ENCODE data around the gene GOLGA2.

The GOLGA2 gene

DNA sequence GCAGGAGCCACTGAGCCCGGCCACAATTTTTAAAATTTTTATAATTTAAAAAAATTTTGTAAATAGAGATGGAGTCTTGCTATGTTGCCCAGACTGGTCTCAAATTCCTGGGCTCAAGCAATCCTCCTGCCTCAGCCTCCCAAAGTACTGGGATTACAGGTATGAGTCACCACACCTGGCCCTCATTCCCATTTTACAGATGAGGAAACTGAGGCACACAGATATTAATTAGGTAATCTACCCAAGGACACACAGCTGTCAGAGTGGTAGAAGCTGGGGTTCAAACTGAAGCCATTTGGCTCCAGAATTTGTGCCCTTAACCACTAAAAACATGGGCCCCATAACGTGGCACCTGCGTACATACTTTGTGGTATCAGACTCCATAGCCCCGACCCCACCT, 38.9 kb upstream of the GOLGA2 start:
- TF ChIP-seq, protein P1, sequence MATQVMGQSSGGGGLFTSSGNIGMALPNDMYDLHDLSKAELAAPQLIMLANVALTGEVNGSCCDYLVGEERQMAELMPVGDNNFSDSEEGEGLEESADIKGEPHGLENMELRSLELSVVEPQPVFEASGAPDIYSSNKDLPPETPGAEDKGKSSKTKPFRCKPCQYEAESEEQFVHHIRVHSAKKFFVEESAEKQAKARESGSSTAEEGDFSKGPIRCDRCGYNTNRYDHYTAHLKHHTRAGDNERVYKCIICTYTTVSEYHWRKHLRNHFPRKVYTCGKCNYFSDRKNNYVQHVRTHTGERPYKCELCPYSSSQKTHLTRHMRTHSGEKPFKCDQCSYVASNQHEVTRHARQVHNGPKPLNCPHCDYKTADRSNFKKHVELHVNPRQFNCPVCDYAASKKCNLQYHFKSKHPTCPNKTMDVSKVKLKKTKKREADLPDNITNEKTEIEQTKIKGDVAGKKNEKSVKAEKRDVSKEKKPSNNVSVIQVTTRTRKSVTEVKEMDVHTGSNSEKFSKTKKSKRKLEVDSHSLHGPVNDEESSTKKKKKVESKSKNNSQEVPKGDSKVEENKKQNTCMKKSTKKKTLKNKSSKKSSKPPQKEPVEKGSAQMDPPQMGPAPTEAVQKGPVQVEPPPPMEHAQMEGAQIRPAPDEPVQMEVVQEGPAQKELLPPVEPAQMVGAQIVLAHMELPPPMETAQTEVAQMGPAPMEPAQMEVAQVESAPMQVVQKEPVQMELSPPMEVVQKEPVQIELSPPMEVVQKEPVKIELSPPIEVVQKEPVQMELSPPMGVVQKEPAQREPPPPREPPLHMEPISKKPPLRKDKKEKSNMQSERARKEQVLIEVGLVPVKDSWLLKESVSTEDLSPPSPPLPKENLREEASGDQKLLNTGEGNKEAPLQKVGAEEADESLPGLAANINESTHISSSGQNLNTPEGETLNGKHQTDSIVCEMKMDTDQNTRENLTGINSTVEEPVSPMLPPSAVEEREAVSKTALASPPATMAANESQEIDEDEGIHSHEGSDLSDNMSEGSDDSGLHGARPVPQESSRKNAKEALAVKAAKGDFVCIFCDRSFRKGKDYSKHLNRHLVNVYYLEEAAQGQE (IDR thresholded peaks at IDR 0.05; ENCODE audit: insufficient replicate concordance, low read depth): no peak
- TF ChIP-seq POLR2AphosphoS5 (IDR thresholded peaks at IDR 0.05; ENCODE audit: low read depth) (no peak), SPI1 (IDR thresholded peaks at IDR 0.05; ENCODE audit: borderline replicate concordance, low read depth) (no peak), GABPA (IDR thresholded peaks at IDR 0.05; ENCODE audit: low read depth) (no peak)
- TF ChIP-seq, protein P2, sequence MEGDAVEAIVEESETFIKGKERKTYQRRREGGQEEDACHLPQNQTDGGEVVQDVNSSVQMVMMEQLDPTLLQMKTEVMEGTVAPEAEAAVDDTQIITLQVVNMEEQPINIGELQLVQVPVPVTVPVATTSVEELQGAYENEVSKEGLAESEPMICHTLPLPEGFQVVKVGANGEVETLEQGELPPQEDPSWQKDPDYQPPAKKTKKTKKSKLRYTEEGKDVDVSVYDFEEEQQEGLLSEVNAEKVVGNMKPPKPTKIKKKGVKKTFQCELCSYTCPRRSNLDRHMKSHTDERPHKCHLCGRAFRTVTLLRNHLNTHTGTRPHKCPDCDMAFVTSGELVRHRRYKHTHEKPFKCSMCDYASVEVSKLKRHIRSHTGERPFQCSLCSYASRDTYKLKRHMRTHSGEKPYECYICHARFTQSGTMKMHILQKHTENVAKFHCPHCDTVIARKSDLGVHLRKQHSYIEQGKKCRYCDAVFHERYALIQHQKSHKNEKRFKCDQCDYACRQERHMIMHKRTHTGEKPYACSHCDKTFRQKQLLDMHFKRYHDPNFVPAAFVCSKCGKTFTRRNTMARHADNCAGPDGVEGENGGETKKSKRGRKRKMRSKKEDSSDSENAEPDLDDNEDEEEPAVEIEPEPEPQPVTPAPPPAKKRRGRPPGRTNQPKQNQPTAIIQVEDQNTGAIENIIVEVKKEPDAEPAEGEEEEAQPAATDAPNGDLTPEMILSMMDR (IDR thresholded peaks at IDR 0.05; ENCODE audit: insufficient read depth, low read length): no peak
- DNase-seq (ENCODE audit: low read depth in 1 of 2, low spot score in 1 of 2): no peak
- no peak overlapping the region for H3K27ac ChIP-seq (replicated peaks)
- no peak overlapping the region for H3K4me3 ChIP-seq (replicated peaks; ENCODE audit: insufficient read depth, low read length)
- H3K27me3 ChIP-seq (ENCODE audit: insufficient read depth, poor library complexity, severe bottlenecking): no peaks in the 10 kb centered on the region

DNA sequence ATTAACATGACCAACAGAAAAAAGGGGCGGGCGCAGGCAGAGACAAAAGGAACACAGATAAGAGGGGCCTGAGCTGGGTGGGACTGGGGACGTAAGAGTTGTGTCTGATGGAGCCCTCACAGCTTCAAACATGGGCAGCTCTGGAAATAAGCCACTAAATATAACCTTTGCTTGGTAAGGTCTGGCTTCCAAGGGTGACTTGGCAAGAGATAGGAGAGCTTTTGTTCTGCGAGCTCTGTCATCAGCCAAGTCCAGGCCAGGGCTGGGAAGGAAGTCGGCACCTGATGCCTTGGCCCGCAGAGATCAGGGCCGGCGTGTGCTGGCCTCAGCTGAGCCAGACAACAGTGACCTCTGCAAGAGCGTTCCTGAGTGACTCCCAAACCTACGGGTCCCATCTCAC, 34.7 kb upstream of the GOLGA2 start:
- H3K27ac ChIP-seq (replicated peaks): no peak overlapping the region
- H3K4me3 ChIP-seq (replicated peaks; ENCODE audit: insufficient read depth, low read length): no peak overlapping the region
- TF ChIP-seq POLR2AphosphoS5 (IDR thresholded peaks at IDR 0.05; ENCODE audit: low read depth) (no peak), SPI1 (IDR thresholded peaks at IDR 0.05; ENCODE audit: borderline replicate concordance, low read depth) (no peak), GABPA (IDR thresholded peaks at IDR 0.05; ENCODE audit: low read depth) (no peak)
- TF ChIP-seq, protein P1 (IDR thresholded peaks at IDR 0.05; ENCODE audit: insufficient replicate concordance, low read depth): no peak
- TF ChIP-seq, protein P2 (IDR thresholded peaks at IDR 0.05; ENCODE audit: insufficient read depth, low read length): no peak
- no peaks in the 10 kb centered on the region for H3K27me3 ChIP-seq (ENCODE audit: insufficient read depth, poor library complexity, severe bottlenecking)
- no peak for DNase-seq (ENCODE audit: low read depth in 1 of 2, low spot score in 1 of 2)

DNA sequence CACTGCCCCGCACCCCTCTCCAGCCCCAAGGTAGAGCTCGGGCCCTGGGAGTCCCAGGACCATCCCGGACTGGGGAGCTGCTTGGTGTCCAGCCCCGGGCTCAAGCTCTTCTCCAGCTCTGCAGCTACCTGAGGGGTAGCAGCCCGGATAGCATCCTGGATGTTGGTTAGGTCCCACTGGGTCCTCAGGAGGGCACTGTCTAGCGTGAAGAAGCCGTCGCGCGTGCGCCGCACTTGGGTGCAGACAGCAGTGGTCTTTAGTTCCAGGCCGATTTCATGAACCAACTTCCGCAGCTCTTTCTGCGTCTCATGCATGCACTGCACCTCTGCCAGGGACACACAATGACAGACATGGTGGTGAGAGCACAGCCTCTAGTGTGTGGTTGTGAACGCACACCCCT, 33.7 kb upstream of the GOLGA2 start:
- H3K27ac ChIP-seq (replicated peaks): no peak overlapping the region
- H3K27me3 ChIP-seq (ENCODE audit: insufficient read depth, poor library complexity, severe bottlenecking): no peaks in the 10 kb centered on the region
- TF ChIP-seq, protein P2 (IDR thresholded peaks at IDR 0.05; ENCODE audit: insufficient read depth, low read length): no peak
- no peak for TF ChIP-seq POLR2AphosphoS5 (IDR thresholded peaks at IDR 0.05; ENCODE audit: low read depth)
- no peak for TF ChIP-seq GABPA (IDR thresholded peaks at IDR 0.05; ENCODE audit: low read depth)
- TF ChIP-seq, protein P1 (IDR thresholded peaks at IDR 0.05; ENCODE audit: insufficient replicate concordance, low read depth): no peak
- TF ChIP-seq SPI1 (IDR thresholded peaks at IDR 0.05; ENCODE audit: borderline replicate concordance, low read depth): no peak
- H3K4me3 ChIP-seq (replicated peaks; ENCODE audit: insufficient read depth, low read length): no peak overlapping the region
- DNase-seq (ENCODE audit: low read depth in 1 of 2, low spot score in 1 of 2): no peak

Data from HL-60 (cell line).